ENCODE data around the gene PTPN14.

The PTPN14 gene

DNA sequence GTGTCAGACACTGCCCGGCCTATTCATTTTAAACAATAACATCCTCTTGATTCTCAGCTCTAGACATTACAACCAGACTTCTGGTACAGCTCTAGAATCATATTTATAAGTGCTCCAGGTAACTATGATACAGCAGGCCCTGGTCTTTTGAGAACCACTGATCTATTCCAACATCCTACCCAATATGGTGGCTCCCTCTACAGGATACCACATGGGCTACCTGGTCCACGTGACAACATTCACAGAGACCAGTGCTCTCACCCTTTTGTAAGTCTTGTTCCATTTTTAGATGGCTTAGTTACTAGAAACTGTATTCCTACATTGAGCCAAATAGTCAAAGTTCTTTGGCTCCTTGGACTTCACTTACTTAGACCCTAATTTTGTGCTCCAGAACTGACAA is 102.9 kb downstream of the PTPN14 start:
- H2AFZ ChIP-seq (ENCODE audit: low read length) = no peak overlapping the region
- TF ChIP-seq EZH2phosphoT487 (IDR thresholded peaks at IDR 0.05; ENCODE audit: low read length) (no peak), EZH2 (optimal IDR thresholded peaks at IDR 0.05; ENCODE audit: low read depth, low read length) (no peak)
- TF ChIP-seq, protein P1, sequence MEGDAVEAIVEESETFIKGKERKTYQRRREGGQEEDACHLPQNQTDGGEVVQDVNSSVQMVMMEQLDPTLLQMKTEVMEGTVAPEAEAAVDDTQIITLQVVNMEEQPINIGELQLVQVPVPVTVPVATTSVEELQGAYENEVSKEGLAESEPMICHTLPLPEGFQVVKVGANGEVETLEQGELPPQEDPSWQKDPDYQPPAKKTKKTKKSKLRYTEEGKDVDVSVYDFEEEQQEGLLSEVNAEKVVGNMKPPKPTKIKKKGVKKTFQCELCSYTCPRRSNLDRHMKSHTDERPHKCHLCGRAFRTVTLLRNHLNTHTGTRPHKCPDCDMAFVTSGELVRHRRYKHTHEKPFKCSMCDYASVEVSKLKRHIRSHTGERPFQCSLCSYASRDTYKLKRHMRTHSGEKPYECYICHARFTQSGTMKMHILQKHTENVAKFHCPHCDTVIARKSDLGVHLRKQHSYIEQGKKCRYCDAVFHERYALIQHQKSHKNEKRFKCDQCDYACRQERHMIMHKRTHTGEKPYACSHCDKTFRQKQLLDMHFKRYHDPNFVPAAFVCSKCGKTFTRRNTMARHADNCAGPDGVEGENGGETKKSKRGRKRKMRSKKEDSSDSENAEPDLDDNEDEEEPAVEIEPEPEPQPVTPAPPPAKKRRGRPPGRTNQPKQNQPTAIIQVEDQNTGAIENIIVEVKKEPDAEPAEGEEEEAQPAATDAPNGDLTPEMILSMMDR (IDR thresholded peaks at IDR 0.05; ENCODE audit: low read length) = no peak
- H3F3A ChIP-seq (ENCODE audit: insufficient read depth, low read length) = no peaks in the 10 kb centered on the region
- DNase-seq = no peak
- no peaks in the 10 kb centered on the region for H4K20me1 ChIP-seq (ENCODE audit: insufficient read depth, low read length)
- no peak overlapping the region for H3K4me3 ChIP-seq (ENCODE audit: low read length)
- peaks cover 12% of the 10 kb centered on the region; the same call in 1 of the 2 replicates for H3K4me1 ChIP-seq (ENCODE audit: low read length)
- H3K79me2 ChIP-seq (ENCODE audit: low read length) = no peaks in the 10 kb centered on the region
- no peak overlapping the region for H3K9ac ChIP-seq (ENCODE audit: low read length)
- no peaks in the 10 kb centered on the region for H3K9me2 ChIP-seq (replicated peaks; ENCODE audit: insufficient read depth, low read length)
- H3K9me3 ChIP-seq (replicated peaks; ENCODE audit: insufficient read depth, low read length) = no peaks in the 10 kb centered on the region
- H3K36me3 ChIP-seq (replicated peaks; ENCODE audit: insufficient read depth, low read length) = no peaks in the 10 kb centered on the region
- no peaks in the 10 kb centered on the region for H3K27me3 ChIP-seq (replicated peaks; ENCODE audit: insufficient read depth, low read length)
- no peak overlapping the region for H3K4me2 ChIP-seq (ENCODE audit: low read depth, low read length)
- H3K27ac ChIP-seq (ENCODE audit: low read length) = no peak overlapping the region

DNA sequence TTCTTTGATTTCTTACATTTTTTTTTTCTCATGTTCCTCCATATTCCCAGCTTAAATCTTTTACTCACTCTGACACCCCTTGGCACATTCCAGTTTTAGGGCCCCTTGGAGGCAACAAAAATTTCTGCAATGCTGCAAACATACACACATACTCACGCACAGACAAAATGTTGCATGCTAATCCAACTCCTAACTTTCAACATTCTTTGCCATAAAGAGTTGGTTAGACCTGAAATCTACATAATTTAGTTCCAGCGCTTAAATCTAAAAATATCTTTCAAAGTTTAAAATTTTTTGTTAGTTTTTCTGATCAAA is 103.9 kb downstream of the PTPN14 start:
- Histone ChIP-seq H2AFZ (ENCODE audit: low read length) (no peak overlapping the region), H3K4me3 (ENCODE audit: low read length) (no peak overlapping the region), H3K36me3 (replicated peaks; ENCODE audit: insufficient read depth, low read length) (no peaks in the 10 kb centered on the region), H3K4me2 (ENCODE audit: low read depth, low read length) (no peak overlapping the region), H3K27ac (ENCODE audit: low read length) (no peak overlapping the region), H3K9ac (ENCODE audit: low read length) (no peak overlapping the region), H3K9me2 (replicated peaks; ENCODE audit: insufficient read depth, low read length) (no peaks in the 10 kb centered on the region), H3K9me3 (replicated peaks; ENCODE audit: insufficient read depth, low read length) (no peaks in the 10 kb centered on the region), H4K20me1 (ENCODE audit: insufficient read depth, low read length) (no peaks in the 10 kb centered on the region), H3F3A (ENCODE audit: insufficient read depth, low read length) (no peaks in the 10 kb centered on the region), H3K27me3 (replicated peaks; ENCODE audit: insufficient read depth, low read length) (no peaks in the 10 kb centered on the region), H3K79me2 (ENCODE audit: low read length) (no peaks in the 10 kb centered on the region), H3K4me1 (ENCODE audit: low read length) (peaks cover 12% of the 10 kb centered on the region; the same call in 1 of the 2 replicates)
- DNase-seq = no peak
- TF ChIP-seq, protein P1 (IDR thresholded peaks at IDR 0.05; ENCODE audit: low read length) = no peak
- no peak for TF ChIP-seq EZH2 (optimal IDR thresholded peaks at IDR 0.05; ENCODE audit: low read depth, low read length)
- no peak for TF ChIP-seq EZH2phosphoT487 (IDR thresholded peaks at IDR 0.05; ENCODE audit: low read length)

GRCh38 chr1:214446772-214447556 is 104.4 kb downstream of the PTPN14 start:
- Histone ChIP-seq H3F3A (ENCODE audit: insufficient read depth, low read length) (no peaks in the 10 kb centered on the region), H3K4me1 (ENCODE audit: low read length) (peaks cover 12% of the 10 kb centered on the region; the same call in 1 of the 2 replicates), H2AFZ (ENCODE audit: low read length) (no peak overlapping the region), H3K79me2 (ENCODE audit: low read length) (no peaks in the 10 kb centered on the region), H3K4me3 (ENCODE audit: low read length) (no peak overlapping the region), H3K27me3 (replicated peaks; ENCODE audit: insufficient read depth, low read length) (no peaks in the 10 kb centered on the region; the same call in 1 of the 2 replicates), H3K9ac (ENCODE audit: low read length) (no peak overlapping the region), H3K27ac (ENCODE audit: low read length) (0 out of 2 replicates have a peak overlapping the region, but pooled peaks have one; percentile 1), H3K9me3 (replicated peaks; ENCODE audit: insufficient read depth, low read length) (no peaks in the 10 kb centered on the region), H4K20me1 (ENCODE audit: insufficient read depth, low read length) (no peaks in the 10 kb centered on the region), H3K9me2 (replicated peaks; ENCODE audit: insufficient read depth, low read length) (no peaks in the 10 kb centered on the region), H3K36me3 (replicated peaks; ENCODE audit: insufficient read depth, low read length) (no peaks in the 10 kb centered on the region), H3K4me2 (ENCODE audit: low read depth, low read length) (0 out of 2 replicates have a peak overlapping the region, but pooled peaks have one; percentile 3)
- DNase-seq = peak; percentile 70
- TF ChIP-seq EZH2phosphoT487 (IDR thresholded peaks at IDR 0.05; ENCODE audit: low read length) (no peak), EZH2 (optimal IDR thresholded peaks at IDR 0.05; ENCODE audit: low read depth, low read length) (no peak)
- TF ChIP-seq, protein P1 (IDR thresholded peaks at IDR 0.05; ENCODE audit: low read length) = no peak
